HG03558 (cell line): ENCODE data around the gene POLDIP2.
A peak's percentile ranks its signal among the peaks of the same experiment; 100 is the strongest.
"Not testable (repeated sequence)": the region's sequence is repeated elsewhere in the genome, so short reads cannot be mapped to it uniquely, and the experiment has no call there.

Source experiments
- ATAC-seq: cut with Tn5 transposase; IDR thresholded peaks from one replicate; pipeline ENCODE4 v1.9.1; 2021; ENCODE audit warnings: moderate number of reproducible peaks; ENCODE audit not compliant: unreplicated experiment; ENCODE audit errors: extremely low read depth

POLDIP2 gene

GRCh38 chr17:28338769-28339212 is 18.5 kb downstream of the POLDIP2 start:
- not testable (repeated sequence) for ATAC-seq

- ATAC-seq: no peak
These were observed 19.1 kb downstream of the POLDIP2 start for GRCh38 chr17:28338056-28338768.

GRCh38 chr17:28335959-28336871 is 21.1 kb downstream of the POLDIP2 start:
- ATAC-seq: no peak

GRCh38 chr17:28335201-28335958 is 21.9 kb downstream of the POLDIP2 start, which contains the start of the genes IFT20 and TNFAIP1:
TSS of gene IFT20 (minus strand) at chr17:28335472. CDS start at chr17:28331985, 3,487 bp downstream.
TSS of gene TNFAIP1 (plus strand) at chr17:28335761. CDS start at chr17:28339522, 3,761 bp downstream.
- ATAC-seq: peak; percentile 91

GRCh38 chr17:28334666-28335200 is 22.6 kb downstream of the POLDIP2 start:
- ATAC-seq: no peak

- ATAC-seq: no peak
These were observed 23.2 kb downstream of the POLDIP2 start for GRCh38 chr17:28334171-28334570.

- no peak for ATAC-seq
These were observed 24.1 kb downstream of the POLDIP2 start for GRCh38 chr17:28333083-28333746.

GRCh38 chr17:28331891-28332420 is 25.4 kb downstream of the POLDIP2 start:
- no peak for ATAC-seq

- ATAC-seq: no peak
These were observed 26.7 kb downstream of the POLDIP2 start for GRCh38 chr17:28330671-28331070.

GRCh38 chr17:28328325-28328724 is 29.0 kb downstream of the POLDIP2 start:
- ATAC-seq: no peak

GRCh38 chr17:28327709-28328108 is 29.6 kb downstream of the POLDIP2 start:
- ATAC-seq: no peak

- ATAC-seq: no peak
These were observed 30.2 kb downstream of the POLDIP2 start for GRCh38 chr17:28327031-28327607.

- ATAC-seq: no peak
These were observed 31.2 kb downstream of the POLDIP2 start for GRCh38 chr17:28326114-28326513.

- no peak for ATAC-seq
These were observed 32.1 kb downstream of the POLDIP2 start for GRCh38 chr17:28325211-28325610.

- ATAC-seq: no peak
These were observed 32.5 kb downstream of the POLDIP2 start for GRCh38 chr17:28324781-28325180.

GRCh38 chr17:28324267-28324745 is 33.0 kb downstream of the POLDIP2 start:
- no peak for ATAC-seq

- no peak for ATAC-seq
These were observed 36.9 kb downstream of the POLDIP2 start for GRCh38 chr17:28320215-28321061.

GRCh38 chr17:28319598-28319935 is 37.8 kb downstream of the POLDIP2 start:
- no peak for ATAC-seq
